Nephron (organoid): ENCODE data around the gene NFYC.

Source experiments
- H3K27ac Mint-ChIP-seq, 3 experiments: 2 replicates each; pipeline ENCODE4 v1.8.0; 2020; ENCODE audit warnings: mixed read lengths in 3 of 3, mild to moderate bottlenecking in 2 of 3, moderate library complexity in 1 of 3
- H3K27me3 Mint-ChIP-seq: 2 replicates; pipeline ENCODE4 v1.8.0; 2021; ENCODE audit warnings: low read depth, mild to moderate bottlenecking, moderate library complexity, mixed read lengths
- H3K36me3 Mint-ChIP-seq: 2 replicates; pipeline ENCODE4 v1.8.0; 2020; ENCODE audit warnings: low read depth, mixed read lengths
- H3K4me1 Mint-ChIP-seq: 2 replicates; pipeline ENCODE4 v1.8.0; 2020; ENCODE audit warnings: mixed read lengths
- H3K4me3 Mint-ChIP-seq, 3 experiments: 2 replicates each; pipeline ENCODE4 v1.8.0; 2020; ENCODE audit warnings: mild to moderate bottlenecking in 3 of 3, mixed read lengths in 3 of 3, moderate library complexity in 2 of 3
- H3K9me3 Mint-ChIP-seq: 2 replicates; pipeline ENCODE4 v1.8.0; 2020; ENCODE audit warnings: mixed read lengths
- TF ChIP-seq, protein P1 (sequence below), 3 experiments: fragments of 200-600 bp; sonication (generic); IDR thresholded peaks; one replicate each; pipeline ENCODE4 v1.5.0; 2021; ENCODE audit warnings: antibody characterized with exemption in 3 of 3; ENCODE audit not compliant: unreplicated experiment in 3 of 3

NFYC gene

DNA sequence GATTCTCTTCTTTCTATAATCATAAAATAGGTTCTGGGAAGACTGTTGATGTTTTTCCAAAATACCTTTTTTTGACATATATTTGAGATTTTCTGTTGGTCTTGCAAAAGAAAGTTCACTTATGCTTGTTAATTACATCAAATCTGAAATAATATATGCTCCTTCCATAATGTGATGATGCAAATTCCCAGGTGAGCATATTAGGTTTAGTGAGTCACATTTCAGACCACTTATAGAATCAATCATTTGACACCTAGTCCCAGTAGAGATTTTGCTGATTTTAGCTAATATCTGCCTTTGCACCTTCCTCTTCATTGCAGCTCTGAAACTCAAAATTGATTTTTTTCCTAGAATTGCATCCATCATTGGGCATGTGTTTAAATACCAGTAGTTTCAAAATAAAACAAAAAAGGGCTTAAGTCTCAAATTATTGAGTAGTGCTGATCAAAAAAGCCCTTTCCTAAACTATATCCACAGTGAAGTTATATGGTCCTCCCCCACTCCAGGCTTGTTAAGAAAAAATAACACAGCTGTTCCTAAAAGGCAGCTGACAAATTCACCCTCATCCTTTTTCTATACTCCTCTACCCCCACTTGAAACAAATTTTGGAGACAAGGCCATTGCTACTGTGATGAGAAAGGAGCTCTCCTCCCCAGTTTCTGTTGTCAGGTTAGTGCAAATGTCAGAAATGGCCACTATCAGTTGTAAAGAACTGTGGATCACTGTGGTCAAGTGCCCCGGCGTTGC lies 55.0 kb downstream of the NFYC start:
- Mint-ChIP-seq H3K27ac (peak overlapping the region in 1 of 3 experiments; percentile 40), H3K36me3 (peaks cover 76% of the 10 kb centered on the region), H3K27me3 (no peaks in the 10 kb centered on the region), H3K9me3 (no peaks in the 10 kb centered on the region), H3K4me1 (peaks cover 26% of the 10 kb centered on the region), H3K4me3 (no peak overlapping the region)
- TF ChIP-seq, protein P1, sequence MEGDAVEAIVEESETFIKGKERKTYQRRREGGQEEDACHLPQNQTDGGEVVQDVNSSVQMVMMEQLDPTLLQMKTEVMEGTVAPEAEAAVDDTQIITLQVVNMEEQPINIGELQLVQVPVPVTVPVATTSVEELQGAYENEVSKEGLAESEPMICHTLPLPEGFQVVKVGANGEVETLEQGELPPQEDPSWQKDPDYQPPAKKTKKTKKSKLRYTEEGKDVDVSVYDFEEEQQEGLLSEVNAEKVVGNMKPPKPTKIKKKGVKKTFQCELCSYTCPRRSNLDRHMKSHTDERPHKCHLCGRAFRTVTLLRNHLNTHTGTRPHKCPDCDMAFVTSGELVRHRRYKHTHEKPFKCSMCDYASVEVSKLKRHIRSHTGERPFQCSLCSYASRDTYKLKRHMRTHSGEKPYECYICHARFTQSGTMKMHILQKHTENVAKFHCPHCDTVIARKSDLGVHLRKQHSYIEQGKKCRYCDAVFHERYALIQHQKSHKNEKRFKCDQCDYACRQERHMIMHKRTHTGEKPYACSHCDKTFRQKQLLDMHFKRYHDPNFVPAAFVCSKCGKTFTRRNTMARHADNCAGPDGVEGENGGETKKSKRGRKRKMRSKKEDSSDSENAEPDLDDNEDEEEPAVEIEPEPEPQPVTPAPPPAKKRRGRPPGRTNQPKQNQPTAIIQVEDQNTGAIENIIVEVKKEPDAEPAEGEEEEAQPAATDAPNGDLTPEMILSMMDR (IDR thresholded peaks at IDR 0.05; ENCODE audit: unreplicated experiment in 3 of 3) = no peak

DNA sequence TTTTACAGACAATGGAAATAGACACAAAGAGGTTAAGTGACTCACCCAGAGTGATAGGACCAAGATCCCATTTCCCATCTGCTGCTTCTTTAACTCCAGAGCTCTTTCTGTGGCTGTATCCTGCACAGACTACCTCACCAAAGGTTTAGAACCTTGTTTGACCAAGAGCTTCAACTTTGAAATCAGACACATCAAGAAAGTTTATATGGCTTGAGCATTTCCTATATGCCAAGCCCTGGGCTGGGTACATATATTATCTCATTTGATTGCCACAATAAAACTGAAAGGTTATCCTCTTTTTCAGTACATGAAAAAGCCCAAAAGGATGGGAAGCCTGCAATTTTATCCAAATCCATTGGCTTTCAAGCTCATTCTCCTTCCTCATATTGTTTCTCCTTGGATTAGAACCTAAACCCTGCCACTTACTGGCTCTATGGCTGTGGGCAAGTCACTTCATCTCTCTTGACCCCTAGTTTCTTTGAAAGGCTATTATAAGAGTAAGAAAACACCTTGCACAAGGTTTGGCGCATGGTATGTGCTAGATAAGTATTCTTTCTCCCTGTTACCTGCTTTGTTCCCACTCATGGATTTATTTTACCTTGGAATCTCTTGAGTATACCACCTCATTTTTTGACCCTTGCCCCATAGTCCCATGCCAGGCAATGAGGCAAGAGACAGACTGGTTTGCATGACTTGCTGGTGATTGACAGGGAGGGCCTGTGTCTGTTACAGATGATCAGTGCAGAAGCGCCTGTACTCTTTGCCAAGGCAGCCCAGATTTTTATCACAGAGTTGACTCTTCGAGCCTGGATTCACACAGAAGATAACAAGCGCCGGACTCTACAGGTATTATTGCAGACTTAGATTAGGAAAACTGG lies 57.6 kb downstream of the NFYC start:
- no peaks in the 10 kb centered on the region for H3K27me3 Mint-ChIP-seq
- no peak overlapping the region for H3K27ac Mint-ChIP-seq
- peaks cover 76% of the 10 kb centered on the region for H3K36me3 Mint-ChIP-seq
- TF ChIP-seq, protein P1 (IDR thresholded peaks at IDR 0.05; ENCODE audit: unreplicated experiment in 3 of 3) = no peak
- H3K4me3 Mint-ChIP-seq = no peak overlapping the region
- peaks cover 26% of the 10 kb centered on the region for H3K4me1 Mint-ChIP-seq
- H3K9me3 Mint-ChIP-seq = no peaks in the 10 kb centered on the region

DNA sequence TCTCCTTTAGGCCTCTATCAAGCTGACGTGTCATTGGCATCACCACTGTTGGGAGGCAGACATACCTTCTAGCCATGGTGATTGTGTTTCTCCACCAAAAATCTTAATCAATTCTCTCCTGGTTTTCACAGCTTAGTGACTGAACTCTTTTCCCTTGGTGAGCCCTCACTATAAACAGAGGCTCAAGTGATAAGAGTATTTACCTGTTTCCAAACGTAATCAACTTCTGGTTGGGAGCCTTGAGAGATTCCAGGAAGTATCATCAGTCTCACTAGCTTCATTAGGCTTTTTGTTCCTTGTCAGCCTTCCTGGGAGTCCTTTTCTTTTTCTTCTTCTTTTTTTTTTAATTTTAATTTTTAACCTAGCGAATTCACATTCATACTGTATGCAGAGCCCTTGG lies 58.3 kb downstream of the NFYC start:
- peaks cover 26% of the 10 kb centered on the region for H3K4me1 Mint-ChIP-seq
- H3K9me3 Mint-ChIP-seq = no peaks in the 10 kb centered on the region
- no peak overlapping the region for H3K27ac Mint-ChIP-seq
- TF ChIP-seq, protein P1 (IDR thresholded peaks at IDR 0.05; ENCODE audit: unreplicated experiment in 3 of 3) = no peak
- H3K4me3 Mint-ChIP-seq = no peak overlapping the region
- peaks cover 79% of the 10 kb centered on the region for H3K36me3 Mint-ChIP-seq
- no peaks in the 10 kb centered on the region for H3K27me3 Mint-ChIP-seq

DNA sequence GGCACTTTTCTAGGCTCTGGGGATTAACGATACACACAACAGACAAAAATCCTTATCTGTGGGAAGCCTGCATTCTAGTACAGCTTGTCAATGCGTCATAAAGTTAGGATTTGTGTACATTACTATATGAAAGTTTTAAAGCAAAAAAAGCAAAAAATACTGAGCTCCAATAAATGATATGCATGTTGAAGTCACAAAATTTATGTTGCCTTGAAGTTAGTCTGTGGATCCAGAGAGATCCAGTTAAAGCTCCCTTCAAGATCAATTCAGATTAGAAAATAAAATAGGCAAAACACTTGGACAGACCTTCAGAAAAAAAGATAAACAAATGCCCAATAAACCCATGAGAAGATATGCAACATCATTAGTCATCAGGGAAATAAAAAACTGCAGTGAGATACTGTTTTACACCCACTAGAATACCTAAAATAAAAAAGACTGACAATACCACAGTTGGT lies 59.0 kb downstream of the NFYC start:
- Mint-ChIP-seq H3K27me3 (no peaks in the 10 kb centered on the region), H3K9me3 (no peaks in the 10 kb centered on the region), H3K27ac (no peak overlapping the region), H3K36me3 (peaks cover 80% of the 10 kb centered on the region), H3K4me1 (peaks cover 21% of the 10 kb centered on the region), H3K4me3 (no peak overlapping the region)
- TF ChIP-seq, protein P1 (IDR thresholded peaks at IDR 0.05; ENCODE audit: unreplicated experiment in 3 of 3) = no peak

DNA sequence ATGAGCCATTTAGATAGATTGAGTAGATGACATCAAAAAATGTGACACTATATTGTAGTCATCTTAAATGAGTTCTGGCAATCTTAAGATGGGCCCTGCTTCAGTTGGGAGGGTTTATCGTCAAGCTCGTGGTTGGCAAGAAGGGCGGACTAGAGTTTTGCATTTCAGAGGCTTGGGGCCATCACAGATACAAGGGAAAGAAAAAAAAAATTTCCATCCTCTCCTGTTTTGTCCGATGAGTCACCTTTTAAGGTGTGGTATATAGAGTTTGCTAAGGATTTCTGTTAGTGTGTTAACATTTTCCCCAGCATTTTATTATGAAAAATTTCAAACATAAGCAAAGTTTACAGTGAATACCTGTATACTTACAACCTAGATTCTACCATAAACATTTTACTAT lies 60.3 kb downstream of the NFYC start:
- peaks cover 84% of the 10 kb centered on the region for H3K36me3 Mint-ChIP-seq

More for the DNA sequence above, 60.3 kb downstream of the NFYC start:
- Mint-ChIP-seq H3K4me1 (peaks cover 7% of the 10 kb centered on the region), H3K27me3 (no peaks in the 10 kb centered on the region), H3K27ac (no peak overlapping the region), H3K4me3 (no peak overlapping the region), H3K9me3 (no peaks in the 10 kb centered on the region)
- TF ChIP-seq, protein P1 (IDR thresholded peaks at IDR 0.05; ENCODE audit: unreplicated experiment in 3 of 3) = no peak
